Stomach (tissue), 9 donors: ENCODE measurements around the gene KCNJ14. TPM values are rescaled to one million over a fixed set of nuclear protein-coding genes. Genes with fewer than 3 reads are reported as not detected.

Experiments
- DNase-seq, 2 donors: peaks; one replicate each; pipeline versions ENCODE4 v3.0.0 to v3.0.0-alpha.2; 2013 to 2019
- H3K27ac ChIP-seq, 5 donors: fragments of 200-600 bp in 4 of 5; sonication (generic) in 4 of 5; one replicate each; pipeline ENCODE4 v1.5.1; 2013 to 2019; ENCODE audit warnings: mild to moderate bottlenecking in 1 of 5, moderate library complexity in 1 of 5
- H3K27me3 ChIP-seq, 3 donors: fragments of 200-600 bp; sonication (generic); one replicate each; pipeline ENCODE4 v1.5.1; 2017 to 2019; ENCODE audit warnings: mixed run types in 1 of 3
- H3K36me3 ChIP-seq, 4 donors: fragments of 200-600 bp; sonication (generic); 1 replicate in 3 of 4; 2 replicates in 1 of 4; pipeline ENCODE4 v1.5.1; 2016 to 2019
- H3K4me1 ChIP-seq, 4 donors: fragments of 200-600 bp; sonication (generic); one replicate each; pipeline ENCODE4 v1.5.1; 2016 to 2019
- H3K4me3 ChIP-seq, 4 donors: fragments of 200-600 bp; sonication (generic) in 3 of 4; one replicate each; pipeline ENCODE4 v1.5.1; 2016 to 2019; ENCODE audit warnings: mild to moderate bottlenecking in 1 of 4
- H3K9me3 ChIP-seq, 4 donors: fragments of 200-600 bp; sonication (generic); one replicate each; pipeline ENCODE4 v1.5.1; 2016 to 2019
- CTCF ChIP-seq, 7 experiments: fragments of 450-650 bp in 4 of 7; fragments of 200-600 bp in 3 of 7; sonication (generic) in 3 of 7; IDR thresholded peaks; one replicate each; pipeline ENCODE4 v1.5.1; 2016 to 2019; ENCODE audit warnings: antibody characterized with exemption in 7 of 7, control low read depth in 2 of 7, mild to moderate bottlenecking in 1 of 7
- EP300 ChIP-seq: sonication (generic); formaldehyde crosslinking; IDR thresholded peaks from one replicate; pipeline ENCODE4 v1.6.1; 2017; ENCODE audit warnings: antibody characterized with exemption
- POLR2A ChIP-seq, 4 donors: fragments of 450-650 bp; IDR thresholded peaks; one replicate each; pipeline ENCODE4 v1.6.1; 2016; ENCODE audit warnings: antibody characterized with exemption in 4 of 4, control low read depth in 2 of 4, mild to moderate bottlenecking in 1 of 4, moderate library complexity in 1 of 4
- POLR2AphosphoS5 ChIP-seq, 3 donors: sonication (generic); formaldehyde crosslinking; IDR thresholded peaks; one replicate each; pipeline ENCODE4 v1.6.1; 2016; ENCODE audit warnings: antibody characterized with exemption in 3 of 3
- WGBS, 5 donors: extraction: QIAGEN DNeasy Blood & Tissue Kit in 3 of 5; methylation state at CpG; one replicate each; pipeline versions ENCODE4 v1.1.5 to v1.1.7; 2013 to 2018; 5-methylcytosine and 5-hydroxymethylcytosine counted together
- intact Hi-C: fragments of 100-400 bp; cut with DNase I; formaldehyde crosslinking; loops from one replicate; pipeline ENCODE4 v1.15.1; 2023; ENCODE audit warnings: low total_unique reads
- polyA plus RNA-seq, 3 donors: library from polyadenylated mRNA; stranded (reverse); fragments of 200-250 nt; gene quantifications; one replicate each; pipeline ENCODE4 v1.2.3, GENCODE V29; 2013
- total RNA-seq, 5 donors: library from RNA; depleted of rRNA; stranded (reverse); fragments of >200 nt; gene quantifications; one replicate each; pipeline versions ENCODE4 v1.1.0 to v1.2.3, GENCODE V29; 2014 to 2016
- donor health status: healthy with polysubstance abuse.
- donor health status: Bipolar disorder and iron deficiency.
- donor health status: healthy.

KCNJ14 gene
- total and polyA plus RNA-seq, 8 donors: 0.19 to 4.6 (median 0.92) TPM; not detected in 3

- Histone ChIP-seq H3K4me1 (peaks cover 7 to 31% (median 21%) of the 10 kb centered on the region in 4 donors), H3K36me3 (peaks cover 42 to 50% (median 49%) of the 10 kb centered on the region in 4 donors), H3K4me3 (peak overlapping the region in 1 of 4 donors; percentile 50), H3K9me3 (no peaks in the 10 kb centered on the region), H3K27ac (peak overlapping the region; percentile 14 to 90 (median 83)), H3K27me3 (no peaks in the 10 kb centered on the region)
- WGBS, 5 donors: 68 to 79% (median 71%) methylated on average over 6 to 7 of the region's 7 CpGs
- DNase-seq: peak in 1 of 2 donors; percentile 32
- no peak for TF ChIP-seq POLR2A (IDR thresholded peaks at IDR 0.05)
- no peak for TF ChIP-seq CTCF (IDR thresholded peaks at IDR 0.05)
- TF ChIP-seq EP300: no peak
- TF ChIP-seq POLR2AphosphoS5 (IDR thresholded peaks at IDR 0.05): no peak
- intact Hi-C loops: no loop called here
These were observed 24.3 kb downstream of the KCNJ14 start for GRCh38 chr19:48479686-48480085.

- 9 to 22% (median 12%) methylated on average over 25 to 32 of the region's 32 CpGs for WGBS, 5 donors
- Histone ChIP-seq H3K27ac (peak overlapping the region; percentile 78 to 90 (median 83)), H3K4me3 (peak overlapping the region; percentile 45 to 56 (median 50)), H3K9me3 (no peaks in the 10 kb centered on the region), H3K27me3 (no peaks in the 10 kb centered on the region), H3K4me1 (peaks cover 7 to 31% (median 21%) of the 10 kb centered on the region in 4 donors), H3K36me3 (peaks cover 37 to 45% (median 44%) of the 10 kb centered on the region in 4 donors)
- peak; percentile 12 to 64 (median 13) for TF ChIP-seq POLR2AphosphoS5 (IDR thresholded peaks at IDR 0.05)
- no peak for TF ChIP-seq CTCF (IDR thresholded peaks at IDR 0.05)
- no peak for TF ChIP-seq POLR2A (IDR thresholded peaks at IDR 0.05)
- peak; percentile 49 to 84 for DNase-seq
- intact Hi-C loops: no loop called here
These were observed 24.8 kb downstream of the KCNJ14 start for GRCh38 chr19:48480183-48480557.

GRCh38 chr19:48480558-48481500 lies 25.5 kb downstream of the KCNJ14 start:
- Histone ChIP-seq H3K9me3 (no peaks in the 10 kb centered on the region), H3K4me1 (peaks cover 7 to 31% (median 21%) of the 10 kb centered on the region in 4 donors), H3K27ac (peak overlapping the region; percentile 78 to 90 (median 83)), H3K36me3 (peaks cover 31 to 39% (median 38%) of the 10 kb centered on the region in 4 donors), H3K27me3 (no peaks in the 10 kb centered on the region), H3K4me3 (peak overlapping the region; percentile 45 to 56 (median 50))
- DNase-seq: peak in 1 of 2 donors; percentile 83
- TF ChIP-seq POLR2AphosphoS5 (IDR thresholded peaks at IDR 0.05) (peak in 1 of 3 donors; percentile 50), POLR2A (IDR thresholded peaks at IDR 0.05) (no peak), CTCF (IDR thresholded peaks at IDR 0.05) (no peak)
- 13 to 20% (median 16%) methylated on average over 48 to 52 of the region's 52 CpGs for WGBS, 5 donors
- intact Hi-C loops: no loop called here

- WGBS, 5 donors: 50 to 67% (median 64%) methylated on average over 5 to 7 of the region's 7 CpGs
- DNase-seq: peak in 1 of 2 donors; percentile 28
- Histone ChIP-seq H3K36me3 (peaks cover 19 to 26% (median 26%) of the 10 kb centered on the region in 4 donors), H3K4me1 (peaks cover 8 to 39% (median 21%) of the 10 kb centered on the region in 4 donors), H3K9me3 (no peaks in the 10 kb centered on the region), H3K27ac (peak overlapping the region in 1 of 5 donors; percentile 88), H3K4me3 (no peak overlapping the region), H3K27me3 (no peaks in the 10 kb centered on the region)
- TF ChIP-seq CTCF (IDR thresholded peaks at IDR 0.05): no peak
- no peak for TF ChIP-seq EP300
- no peak for TF ChIP-seq POLR2AphosphoS5 (IDR thresholded peaks at IDR 0.05)
- TF ChIP-seq POLR2A (IDR thresholded peaks at IDR 0.05): no peak
- intact Hi-C loops: no loop called here
These were observed 26.7 kb downstream of the KCNJ14 start for GRCh38 chr19:48481846-48482639.
